ENCODE results near the gene UGT3A2.
"Not testable (repeated sequence)": the region's sequence is repeated elsewhere in the genome, so short reads cannot be mapped to it uniquely, and the experiment has no call there.

Gene UGT3A2

DNA sequence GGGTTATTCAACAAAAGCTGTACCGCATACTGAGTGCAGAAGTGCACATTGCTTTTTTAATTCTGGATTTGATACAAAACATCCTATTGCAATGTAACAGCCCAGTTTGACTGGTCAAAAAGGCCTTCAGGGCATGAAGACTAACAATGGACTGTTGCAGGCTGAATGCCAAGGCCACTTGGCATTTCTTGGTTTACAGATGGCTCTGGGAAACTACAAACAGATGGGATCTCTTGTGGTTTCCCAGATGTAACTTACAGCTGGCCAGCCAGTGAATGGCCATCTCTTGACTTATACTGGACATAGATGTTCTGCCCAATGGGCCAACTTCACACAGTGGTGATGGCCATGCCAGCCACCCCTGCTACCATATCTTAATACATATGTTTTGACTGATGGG lies 36.8 kb downstream of the UGT3A2 start:
- TF ChIP-seq, protein P1, sequence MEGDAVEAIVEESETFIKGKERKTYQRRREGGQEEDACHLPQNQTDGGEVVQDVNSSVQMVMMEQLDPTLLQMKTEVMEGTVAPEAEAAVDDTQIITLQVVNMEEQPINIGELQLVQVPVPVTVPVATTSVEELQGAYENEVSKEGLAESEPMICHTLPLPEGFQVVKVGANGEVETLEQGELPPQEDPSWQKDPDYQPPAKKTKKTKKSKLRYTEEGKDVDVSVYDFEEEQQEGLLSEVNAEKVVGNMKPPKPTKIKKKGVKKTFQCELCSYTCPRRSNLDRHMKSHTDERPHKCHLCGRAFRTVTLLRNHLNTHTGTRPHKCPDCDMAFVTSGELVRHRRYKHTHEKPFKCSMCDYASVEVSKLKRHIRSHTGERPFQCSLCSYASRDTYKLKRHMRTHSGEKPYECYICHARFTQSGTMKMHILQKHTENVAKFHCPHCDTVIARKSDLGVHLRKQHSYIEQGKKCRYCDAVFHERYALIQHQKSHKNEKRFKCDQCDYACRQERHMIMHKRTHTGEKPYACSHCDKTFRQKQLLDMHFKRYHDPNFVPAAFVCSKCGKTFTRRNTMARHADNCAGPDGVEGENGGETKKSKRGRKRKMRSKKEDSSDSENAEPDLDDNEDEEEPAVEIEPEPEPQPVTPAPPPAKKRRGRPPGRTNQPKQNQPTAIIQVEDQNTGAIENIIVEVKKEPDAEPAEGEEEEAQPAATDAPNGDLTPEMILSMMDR (IDR thresholded peaks at IDR 0.05; ENCODE audit: extremely low read depth, insufficient read depth, missing control alignments) = no peak
- in situ Hi-C loops (cut with MboI; ENCODE audit: low pct_unique_long_range_greater_than_20kb, low sequenced_read_pairs, unreplicated experiment) = no loop called here
- no peak for DNase-seq (ENCODE audit: low spot score)

DNA sequence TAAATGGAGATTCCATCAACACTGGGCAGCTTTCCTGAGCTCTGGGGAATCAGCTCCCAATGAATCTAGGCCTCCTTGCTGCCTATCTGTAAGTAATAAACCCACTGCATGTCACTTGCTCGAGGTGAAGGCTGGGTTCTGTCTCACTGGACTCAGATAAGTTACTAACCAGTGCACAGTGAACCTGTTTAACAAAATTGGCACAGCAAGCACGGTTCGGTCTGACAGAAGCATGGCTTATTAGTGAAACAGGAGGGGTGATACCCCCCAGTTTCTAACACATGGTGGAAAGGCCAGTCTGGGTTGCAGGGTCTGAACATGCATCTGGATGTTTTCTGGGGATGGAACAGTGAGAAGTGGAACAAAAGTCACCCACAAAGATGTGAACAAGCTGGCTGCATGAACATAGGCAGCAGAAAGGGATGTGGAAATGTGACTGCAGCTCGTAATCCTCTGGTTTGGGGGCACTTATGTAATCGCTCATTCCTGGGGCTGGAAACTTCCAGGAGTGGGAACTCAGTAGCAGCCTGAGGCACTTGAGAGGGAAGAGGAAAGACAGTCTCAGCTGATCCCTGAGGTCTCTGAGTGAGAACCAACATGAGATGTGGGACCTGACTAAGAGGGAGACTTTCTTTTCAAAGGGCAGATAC lies 37.7 kb downstream of the UGT3A2 start:
- in situ Hi-C loops (cut with MboI; ENCODE audit: low pct_unique_long_range_greater_than_20kb, low sequenced_read_pairs, unreplicated experiment) = no loop called here
- DNase-seq (ENCODE audit: low spot score) = no peak
- TF ChIP-seq, protein P1 (IDR thresholded peaks at IDR 0.05; ENCODE audit: extremely low read depth, insufficient read depth, missing control alignments) = no peak

DNA sequence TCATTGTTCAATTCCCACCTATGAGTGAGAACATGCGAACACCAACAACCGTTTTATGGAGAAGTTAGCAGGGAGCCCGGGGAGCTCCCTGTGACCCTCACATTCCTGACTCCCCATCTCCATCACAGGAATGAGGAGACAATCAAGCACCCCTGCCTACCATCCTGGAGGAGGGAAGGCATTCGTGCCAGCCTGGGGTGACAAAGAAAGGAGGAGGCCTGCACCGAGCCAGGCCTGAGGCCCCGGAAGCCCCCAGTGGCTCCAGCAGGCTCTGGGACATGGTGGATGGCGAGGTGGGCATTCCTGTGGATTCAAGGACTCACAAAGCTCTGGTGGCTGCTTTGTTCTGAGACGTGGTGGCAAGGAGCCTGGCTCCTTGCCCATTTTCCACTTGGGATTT lies 39.0 kb downstream of the UGT3A2 start:
- TF ChIP-seq, protein P1 (IDR thresholded peaks at IDR 0.05; ENCODE audit: extremely low read depth, insufficient read depth, missing control alignments) = no peak
- no peak for DNase-seq (ENCODE audit: low spot score)
- in situ Hi-C loops (cut with MboI; ENCODE audit: low pct_unique_long_range_greater_than_20kb, low sequenced_read_pairs, unreplicated experiment) = no loop called here

DNA sequence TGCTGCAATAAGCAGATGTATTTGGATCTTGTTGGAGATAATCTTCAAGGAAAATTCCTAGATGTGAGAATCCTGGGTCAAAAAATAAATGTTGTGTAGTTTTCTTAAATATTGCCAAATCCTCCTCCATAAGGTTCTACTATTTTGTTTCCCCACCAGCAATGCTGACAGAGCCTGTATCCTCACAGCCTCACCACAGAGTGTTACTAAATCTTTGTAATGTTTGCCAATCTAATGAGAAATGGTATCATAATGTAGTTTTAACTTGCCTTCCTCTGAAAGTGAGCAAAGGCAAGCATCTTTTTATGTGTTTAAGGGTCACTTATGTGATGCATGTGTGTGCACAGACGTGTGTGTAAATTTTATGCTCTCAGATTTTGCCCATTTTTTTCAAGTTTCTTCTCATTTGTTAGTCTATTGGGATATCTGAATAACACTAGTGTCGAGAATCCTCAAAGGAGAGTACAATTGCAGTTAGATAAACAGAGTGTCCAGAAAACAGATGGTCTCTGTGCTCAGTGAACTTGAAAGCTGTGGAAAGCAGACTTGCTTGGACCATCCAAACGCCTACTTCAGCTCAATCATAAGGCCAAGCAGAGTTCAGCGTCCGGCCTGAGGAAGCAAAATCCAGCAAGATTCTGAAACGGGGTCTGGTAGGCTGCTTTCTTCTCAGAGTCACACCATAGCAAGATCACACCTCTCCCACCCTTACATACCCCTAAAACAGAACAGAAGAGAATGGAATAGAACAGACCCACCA lies 39.8 kb downstream of the UGT3A2 start:
- in situ Hi-C loops (cut with MboI; ENCODE audit: low pct_unique_long_range_greater_than_20kb, low sequenced_read_pairs, unreplicated experiment) = no loop called here
- TF ChIP-seq, protein P1 (IDR thresholded peaks at IDR 0.05; ENCODE audit: extremely low read depth, insufficient read depth, missing control alignments) = no peak
- no peak for DNase-seq (ENCODE audit: low spot score)

DNA sequence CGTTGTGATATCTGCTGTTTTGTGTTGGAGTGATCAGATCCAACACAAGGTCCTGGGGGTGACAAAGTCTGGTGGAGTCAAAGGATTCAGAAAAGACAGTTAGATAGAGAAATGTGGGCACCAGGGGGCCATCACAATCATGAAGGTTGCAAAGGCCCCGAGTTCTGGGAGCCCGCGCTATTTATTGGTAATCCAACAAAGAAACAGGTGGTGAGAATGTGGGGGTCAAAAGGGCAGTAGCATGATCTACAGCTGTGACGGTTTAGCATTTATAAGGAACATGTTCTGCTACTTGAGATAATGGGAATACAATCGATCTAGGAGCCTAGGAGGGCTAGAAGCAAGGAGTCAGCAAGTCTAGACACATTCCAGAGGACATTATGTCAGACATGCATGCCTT lies 44.4 kb downstream of the UGT3A2 start:
- in situ Hi-C loops (cut with MboI; ENCODE audit: low pct_unique_long_range_greater_than_20kb, low sequenced_read_pairs, unreplicated experiment); DNase-seq (ENCODE audit: low spot score): not testable (repeated sequence)

DNA sequence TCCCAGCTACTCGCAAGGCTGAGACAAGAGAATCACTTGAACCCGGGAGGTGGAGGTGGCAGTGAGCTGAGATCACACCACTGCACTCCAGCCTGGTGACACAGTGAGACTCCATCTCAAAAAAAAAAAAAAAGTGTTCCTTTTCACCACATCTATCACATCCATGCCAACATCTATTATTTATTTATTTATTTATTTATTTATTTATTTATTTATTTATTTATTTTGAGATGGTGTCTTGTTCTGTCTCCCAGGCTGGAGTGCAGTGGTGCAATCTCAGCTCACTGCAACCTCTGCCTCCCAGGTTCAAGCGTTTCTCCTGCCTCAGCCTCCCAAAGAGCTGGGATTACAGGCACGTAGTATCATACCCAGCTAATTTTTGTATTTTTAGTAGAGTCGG lies 47.1 kb downstream of the UGT3A2 start:
- in situ Hi-C loops (cut with MboI; ENCODE audit: low pct_unique_long_range_greater_than_20kb, low sequenced_read_pairs, unreplicated experiment); DNase-seq (ENCODE audit: low spot score): not testable (repeated sequence)

DNA sequence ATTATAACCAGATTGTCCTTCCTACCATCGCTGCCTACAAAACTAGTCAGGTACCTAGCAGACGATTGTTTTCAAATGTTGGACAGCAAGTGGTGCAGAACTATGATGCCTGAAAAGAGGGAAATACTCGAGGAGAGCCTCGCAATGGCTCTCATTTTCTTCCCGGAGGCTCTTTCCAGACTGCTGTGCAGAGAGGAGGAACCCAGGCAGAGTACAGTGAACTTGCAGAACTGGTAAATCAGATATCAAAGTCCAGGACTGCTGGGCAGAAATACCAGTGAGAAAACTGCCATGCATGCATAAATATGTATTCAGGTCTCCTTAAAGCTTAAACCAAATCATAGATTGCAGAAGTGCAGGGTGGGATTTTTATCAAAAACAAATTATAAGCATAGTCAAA lies 49.1 kb downstream of the UGT3A2 start:
- no peak for DNase-seq (ENCODE audit: low spot score)
- in situ Hi-C loops (cut with MboI; ENCODE audit: low pct_unique_long_range_greater_than_20kb, low sequenced_read_pairs, unreplicated experiment) = no loop called here
- TF ChIP-seq, protein P1 (IDR thresholded peaks at IDR 0.05; ENCODE audit: extremely low read depth, insufficient read depth, missing control alignments) = no peak
